ENCODE results near the gene KLK8.
A peak's percentile ranks its signal among the peaks of the same experiment; 100 is the strongest.

GRCh38 chr19:51000981-51001380, 423 bp downstream of the KLK8 start:
- TF ChIP-seq EZH2 (IDR thresholded peaks at IDR 0.05; ENCODE audit: borderline replicate concordance, low read length) (no peak), CTCF (conservative IDR thresholded peaks at IDR 0.05 in 1 of 2, IDR thresholded peaks at IDR 0.05 in 1 of 2; ENCODE audit: extremely low read depth in 1 of 2, insufficient read depth in 1 of 2, low read depth in 1 of 2, low read length in 2 of 2) (peak in 1 of 2 donors; percentile 42)
